A673 (cell line): ENCODE results near the gene SEZ6L2.

Experiments
- CTCF ChIP-seq: fragments of 300-800, 200-600 bp; sonication (generic); conservative IDR thresholded peaks from 2 replicates; pipeline ENCODE4 v1.5.1; 2017; ENCODE audit warnings: low read depth, mild to moderate bottlenecking, antibody characterized with exemption, low read length, moderate library complexity, mixed read lengths
- EZH2 ChIP-seq: fragments of 200-600 bp; sonication (generic); IDR thresholded peaks from 2 replicates; pipeline ENCODE4 v1.6.1; 2017; ENCODE audit warnings: borderline replicate concordance, low read depth, mild to moderate bottlenecking, mixed read lengths, antibody characterized with exemption, low read length; ENCODE audit not compliant: poor library complexity, severe bottlenecking

- TF ChIP-seq EZH2 (no peak), CTCF (no peak)
Observed at GRCh38 chr16:29925105-29925756, 25.9 kb upstream of the SEZ6L2 start.
